Lower lobe of right lung (tissue), 1 donor: ENCODE results near the gene OR4D6. TPM values are rescaled to one million over a fixed set of nuclear protein-coding genes. Genes with fewer than 3 reads are reported as not detected.

Source experiments
- total RNA-seq: library from RNA; stranded (reverse); fragmentation: NEBNext Ultra II Directional; extraction: Animal tissue kit (Norgen Biotek cat#: 25700); gene quantifications from one replicate; pipeline ENCODE4 v1.2.1, GENCODE V29; 2021
- donor health status: DM: no; HTN: yes; CAD: no; lungs with severe emphysema.

Gene OR4D6
- total RNA-seq, 1 donor from 2014 or later = not detected

Other genes starting within 250 kb of the OR4D6 start
- 48.9 TPM for gene MPEG1, start 244.0 kb upstream of the OR4D6 start, total RNA-seq
- not detected for gene OR5AN1, start 98.1 kb upstream of the OR4D6 start, total RNA-seq
- gene OR5A2, start 30.5 kb upstream of the OR4D6 start, total RNA-seq = not detected
- gene OR5A1, start 20.5 kb upstream of the OR4D6 start, total RNA-seq = not detected
- gene OR4D10, start 16.4 kb downstream of the OR4D6 start, total RNA-seq = not detected
- not detected for gene OR4D11, start 46.6 kb downstream of the OR4D6 start, total RNA-seq
- gene OR4D9, start 54.6 kb downstream of the OR4D6 start, total RNA-seq = not detected
- gene OSBP, start 158.8 kb downstream of the OR4D6 start, total RNA-seq = 37.7 TPM
- 38.2 TPM for gene PATL1, start 212.1 kb downstream of the OR4D6 start, total RNA-seq